ENCODE measurements around the gene ANKRD42.

ANKRD42 gene

GRCh38 chr11:83220260-83220659 is 26.7 kb downstream of the ANKRD42 start:
- no peak overlapping the region for H3K27ac ChIP-seq
- no peak for TF ChIP-seq CTCF (conservative IDR thresholded peaks at IDR 0.05)

GRCh38 chr11:83221694-83222093 is 28.2 kb downstream of the ANKRD42 start:
- no peak for TF ChIP-seq CTCF (conservative IDR thresholded peaks at IDR 0.05)
- H3K27ac ChIP-seq, result no peak overlapping the region

DNA sequence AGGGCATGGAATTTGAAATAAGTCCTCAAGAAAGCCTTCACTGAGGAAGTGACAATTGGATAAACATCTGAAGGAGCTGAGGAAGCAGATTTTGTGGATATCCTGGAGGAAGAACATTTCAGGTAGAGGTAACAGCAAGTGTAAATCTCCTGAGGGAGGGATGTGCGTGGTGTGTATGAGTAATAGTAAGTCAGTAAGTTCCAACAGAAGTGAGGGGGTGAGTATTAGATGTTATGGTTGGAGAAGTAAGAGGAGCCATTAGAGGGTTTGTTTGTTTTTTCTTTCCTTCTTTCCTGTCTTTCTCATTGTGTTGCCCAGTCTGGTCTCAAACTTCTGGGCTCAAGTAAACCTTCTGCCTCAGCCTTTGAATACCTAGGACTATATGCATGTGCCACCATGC is 29.0 kb downstream of the ANKRD42 start:
- H3K27ac ChIP-seq, result no peak overlapping the region
- TF ChIP-seq CTCF (conservative IDR thresholded peaks at IDR 0.05), result no peak

GRCh38 chr11:83223457-83223856 is 29.9 kb downstream of the ANKRD42 start:
- TF ChIP-seq CTCF (conservative IDR thresholded peaks at IDR 0.05), result no peak
- no peak overlapping the region for H3K27ac ChIP-seq

- TF ChIP-seq CTCF (conservative IDR thresholded peaks at IDR 0.05), result no peak
- H3K27ac ChIP-seq, result no peak overlapping the region
Observed at GRCh38 chr11:83235825-83236224, 42.3 kb downstream of the ANKRD42 start.

GRCh38 chr11:83238111-83238510 is 44.6 kb downstream of the ANKRD42 start:
- no peak for TF ChIP-seq CTCF (conservative IDR thresholded peaks at IDR 0.05)
- H3K27ac ChIP-seq, result no peak overlapping the region

DNA sequence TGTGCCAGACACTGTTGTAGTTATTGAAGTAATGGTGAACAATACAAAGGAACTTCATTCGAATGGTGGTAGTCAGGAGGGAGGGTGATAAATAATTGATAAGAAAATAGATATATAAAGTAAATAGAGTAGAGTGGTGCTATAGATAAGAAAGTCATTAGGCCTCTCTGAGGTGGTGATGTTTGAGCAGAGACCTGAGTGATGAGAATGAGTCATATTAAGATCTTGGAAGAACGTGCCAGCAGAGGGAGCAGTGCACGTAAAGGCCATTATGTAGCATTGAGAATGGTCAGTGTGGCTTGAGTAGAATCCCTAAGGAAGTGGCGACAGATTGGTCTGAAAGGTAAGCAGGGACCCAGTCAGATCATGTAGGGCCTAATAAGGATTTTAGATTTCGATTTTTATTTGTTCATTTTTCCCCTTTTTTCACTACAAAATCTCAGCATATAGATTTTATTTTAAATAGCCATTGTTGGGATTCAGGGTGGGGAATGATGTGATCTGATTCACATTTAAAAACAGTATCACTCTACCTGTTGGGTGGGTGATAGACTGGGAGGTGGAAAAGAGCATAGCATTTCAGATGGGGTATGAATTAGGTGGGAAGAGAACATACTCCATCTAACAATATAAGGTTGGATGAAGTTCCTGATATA is 47.9 kb downstream of the ANKRD42 start:
- TF ChIP-seq CTCF (conservative IDR thresholded peaks at IDR 0.05), result peak; percentile 89
- H3K27ac ChIP-seq, result no peak overlapping the region

Measured in VCaP (cell line).